Measurements from ENCODE around the gene FBLN2. TPM values are rescaled to one million over a fixed set of nuclear protein-coding genes. Genes with fewer than 3 reads are reported as not detected.

FBLN2 gene
- total RNA-seq, 4 donors from 2014 or later = 75.7 to 159 (median 89.8) TPM

- Histone ChIP-seq H3K4me3 (replicated peaks in 1 of 3) (no peak overlapping the region), H3K27ac (no peak overlapping the region), H3K27me3 (no peaks in the 10 kb centered on the region), H3K4me1 (no peaks in the 10 kb centered on the region), H3K9me3 (no peaks in the 10 kb centered on the region), H3K36me3 (no peaks in the 10 kb centered on the region)
- TF ChIP-seq, protein P1, sequence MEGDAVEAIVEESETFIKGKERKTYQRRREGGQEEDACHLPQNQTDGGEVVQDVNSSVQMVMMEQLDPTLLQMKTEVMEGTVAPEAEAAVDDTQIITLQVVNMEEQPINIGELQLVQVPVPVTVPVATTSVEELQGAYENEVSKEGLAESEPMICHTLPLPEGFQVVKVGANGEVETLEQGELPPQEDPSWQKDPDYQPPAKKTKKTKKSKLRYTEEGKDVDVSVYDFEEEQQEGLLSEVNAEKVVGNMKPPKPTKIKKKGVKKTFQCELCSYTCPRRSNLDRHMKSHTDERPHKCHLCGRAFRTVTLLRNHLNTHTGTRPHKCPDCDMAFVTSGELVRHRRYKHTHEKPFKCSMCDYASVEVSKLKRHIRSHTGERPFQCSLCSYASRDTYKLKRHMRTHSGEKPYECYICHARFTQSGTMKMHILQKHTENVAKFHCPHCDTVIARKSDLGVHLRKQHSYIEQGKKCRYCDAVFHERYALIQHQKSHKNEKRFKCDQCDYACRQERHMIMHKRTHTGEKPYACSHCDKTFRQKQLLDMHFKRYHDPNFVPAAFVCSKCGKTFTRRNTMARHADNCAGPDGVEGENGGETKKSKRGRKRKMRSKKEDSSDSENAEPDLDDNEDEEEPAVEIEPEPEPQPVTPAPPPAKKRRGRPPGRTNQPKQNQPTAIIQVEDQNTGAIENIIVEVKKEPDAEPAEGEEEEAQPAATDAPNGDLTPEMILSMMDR (IDR thresholded peaks at IDR 0.05) = no peak
- no peak for TF ChIP-seq POLR2A (IDR thresholded peaks at IDR 0.05)
- 79 to 81% methylated on average over 13 to 24 of the region's 26 CpGs for WGBS, 2 donors
- intact Hi-C loops (cut with DNase I) = no loop called here
- no peak for DNase-seq
These were observed 20.9 kb downstream of the FBLN2 start for GRCh38 chr3:13569641-13570390.

DNA sequence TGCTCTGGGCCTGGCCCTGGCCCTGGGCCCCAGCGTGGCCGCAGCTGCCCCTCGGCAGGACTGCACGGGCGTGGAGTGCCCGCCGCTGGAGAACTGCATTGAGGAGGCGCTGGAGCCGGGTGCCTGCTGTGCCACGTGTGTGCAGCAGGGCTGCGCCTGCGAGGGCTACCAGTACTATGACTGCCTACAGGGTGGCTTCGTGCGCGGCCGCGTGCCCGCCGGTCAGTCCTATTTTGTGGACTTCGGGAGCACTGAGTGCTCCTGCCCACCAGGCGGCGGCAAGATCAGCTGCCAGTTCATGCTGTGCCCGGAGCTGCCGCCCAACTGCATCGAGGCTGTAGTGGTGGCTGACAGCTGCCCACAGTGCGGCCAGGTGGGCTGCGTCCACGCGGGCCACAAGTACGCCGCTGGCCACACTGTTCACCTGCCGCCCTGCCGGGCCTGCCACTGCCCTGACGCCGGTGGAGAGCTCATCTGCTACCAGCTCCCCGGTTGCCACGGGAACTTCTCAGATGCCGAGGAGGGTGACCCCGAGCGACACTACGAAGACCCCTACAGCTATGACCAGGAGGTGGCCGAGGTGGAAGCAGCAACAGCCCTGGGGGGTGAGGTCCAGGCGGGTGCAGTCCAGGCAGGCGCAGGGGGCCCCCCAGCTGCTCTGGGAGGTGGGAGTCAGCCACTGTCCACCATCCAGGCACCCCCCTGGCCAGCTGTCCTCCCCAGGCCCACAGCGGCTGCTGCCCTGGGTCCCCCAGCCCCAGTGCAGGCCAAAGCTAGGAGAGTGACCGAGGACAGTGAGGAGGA lies 21.7 kb downstream of the FBLN2 start:
- Histone ChIP-seq H3K9me3 (no peaks in the 10 kb centered on the region), H3K27ac (no peak overlapping the region), H3K4me1 (no peaks in the 10 kb centered on the region), H3K27me3 (no peaks in the 10 kb centered on the region), H3K4me3 (replicated peaks in 1 of 3) (no peak overlapping the region), H3K36me3 (no peaks in the 10 kb centered on the region)
- DNase-seq = no peak
- intact Hi-C loops (cut with DNase I) = no loop called here
- whole genome bisulfite sequencing, 2 donors = 91 to 98% methylated on average over 6 to 17 of the region's 46 CpGs
- TF ChIP-seq, protein P1 (IDR thresholded peaks at IDR 0.05) = no peak
- no peak for TF ChIP-seq POLR2A (IDR thresholded peaks at IDR 0.05)

DNA sequence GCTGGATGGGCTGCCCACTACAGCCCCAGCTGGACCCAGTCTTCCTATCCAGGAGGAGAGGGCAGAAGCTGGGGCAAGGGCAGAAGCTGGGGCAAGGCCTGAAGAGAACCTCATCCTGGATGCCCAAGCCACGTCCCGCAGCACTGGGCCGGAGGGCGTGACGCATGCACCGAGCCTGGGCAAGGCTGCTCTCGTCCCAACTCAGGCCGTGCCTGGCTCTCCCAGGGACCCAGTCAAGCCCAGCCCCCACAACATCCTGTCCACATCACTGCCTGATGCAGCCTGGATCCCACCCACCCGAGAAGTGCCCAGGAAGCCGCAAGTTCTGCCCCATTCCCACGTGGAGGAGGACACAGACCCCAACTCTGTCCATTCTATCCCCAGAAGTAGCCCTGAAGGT lies 22.3 kb downstream of the FBLN2 start:
- Histone ChIP-seq H3K4me1 (no peaks in the 10 kb centered on the region), H3K4me3 (replicated peaks in 1 of 3) (no peak overlapping the region), H3K27ac (no peak overlapping the region), H3K27me3 (no peaks in the 10 kb centered on the region), H3K36me3 (no peaks in the 10 kb centered on the region), H3K9me3 (no peaks in the 10 kb centered on the region)
- no peak for TF ChIP-seq POLR2A (IDR thresholded peaks at IDR 0.05)
- TF ChIP-seq, protein P1 (IDR thresholded peaks at IDR 0.05) = no peak
- 84 to 95% methylated on average over 7 to 11 of the region's 11 CpGs for WGBS, 2 donors
- intact Hi-C loops (cut with DNase I) = no loop called here
- no peak for DNase-seq

DNA sequence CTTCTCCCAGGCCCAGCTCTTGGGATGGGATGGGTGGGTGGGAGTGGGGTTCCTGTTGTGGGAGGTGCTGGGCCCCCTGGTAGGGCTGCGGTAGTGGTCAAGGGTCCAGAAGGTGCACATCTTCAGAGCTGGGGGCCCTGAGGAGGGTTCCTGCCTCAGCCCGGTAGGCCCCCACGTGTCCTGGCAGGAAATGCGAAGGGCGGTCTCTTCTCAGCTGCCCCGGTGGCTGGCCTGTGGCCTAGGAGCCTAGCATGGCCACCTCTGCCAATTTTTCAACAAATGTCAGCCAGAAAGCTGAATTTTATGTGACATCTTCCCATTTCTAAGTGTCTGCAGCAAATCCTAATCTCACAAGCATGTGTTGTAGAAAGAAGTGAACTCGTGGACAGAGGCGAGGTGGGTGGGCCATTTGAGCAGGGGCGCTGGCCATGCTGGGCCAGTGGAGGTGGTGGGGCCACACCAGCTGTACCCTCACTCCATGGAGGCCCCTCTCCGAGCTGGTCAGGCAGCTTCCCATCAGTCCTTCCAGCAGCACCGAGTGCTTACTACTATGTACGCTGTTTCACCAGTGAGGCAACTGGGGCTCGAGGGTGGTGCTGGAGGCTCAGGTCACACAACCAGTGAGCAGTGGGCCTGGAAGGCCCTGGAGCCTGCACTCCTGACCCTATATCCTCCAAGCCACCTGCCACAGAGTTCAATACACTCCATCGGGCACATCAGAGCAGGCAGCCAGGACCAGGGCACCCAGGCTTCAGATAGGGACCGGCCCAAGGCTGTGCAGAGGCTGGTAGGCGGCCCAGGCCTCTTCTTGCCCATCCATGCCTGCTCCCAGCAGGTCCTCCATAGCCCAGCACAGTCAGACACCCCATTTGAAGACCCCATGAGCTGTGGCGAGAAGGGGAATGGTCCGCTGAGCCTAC lies 23.2 kb downstream of the FBLN2 start:
- H3K4me1 ChIP-seq = no peaks in the 10 kb centered on the region
- WGBS, 2 donors = 88 to 92% methylated on average over 14 to 18 of the region's 18 CpGs
- intact Hi-C loops (cut with DNase I) = no loop called here

More for the DNA sequence above, 23.2 kb downstream of the FBLN2 start:
- Histone ChIP-seq H3K27ac (no peak overlapping the region), H3K4me3 (replicated peaks in 1 of 3) (no peak overlapping the region), H3K27me3 (no peaks in the 10 kb centered on the region), H3K9me3 (no peaks in the 10 kb centered on the region), H3K36me3 (no peaks in the 10 kb centered on the region)
- TF ChIP-seq, protein P1 (IDR thresholded peaks at IDR 0.05) = no peak
- no peak for DNase-seq
